Testis (tissue), 3 donors: ENCODE measurements around the gene ELFN2. TPM values are rescaled to one million over a fixed set of nuclear protein-coding genes. Genes with fewer than 3 reads are reported as not detected.

Source experiments
- DNase-seq: peaks from one replicate; pipeline ENCODE4 v3.0.0-alpha.2; 2019
- H3K27ac ChIP-seq, 2 donors: fragments of 200-600 bp; sonication (generic); one replicate each; pipeline ENCODE4 v1.5.1; 2019
- H3K27me3 ChIP-seq: fragments of 200-600 bp; sonication (generic); one replicate; pipeline ENCODE4 v1.5.1; 2019
- H3K36me3 ChIP-seq: fragments of 200-600 bp; sonication (generic); one replicate; pipeline ENCODE4 v1.5.1; 2017; ENCODE audit warnings: low read depth; ENCODE audit errors: missing control alignments
- H3K4me1 ChIP-seq: fragments of 200-600 bp; sonication (generic); one replicate; pipeline ENCODE4 v1.5.1; 2019
- H3K4me3 ChIP-seq, 2 donors: fragments of 200-600 bp; sonication (generic); one replicate each; pipeline ENCODE4 v1.5.1; 2017 to 2019
- H3K9me3 ChIP-seq: fragments of 200-600 bp; sonication (generic); one replicate; pipeline ENCODE4 v1.5.1; 2017
- CTCF ChIP-seq, 3 experiments: fragments of 450-650 bp in 2 of 3; fragments of 200-600 bp in 1 of 3; sonication (generic) in 1 of 3; IDR thresholded peaks; one replicate each; pipeline ENCODE4 v1.5.1; 2016 to 2019; ENCODE audit warnings: antibody characterized with exemption in 3 of 3, mild to moderate bottlenecking in 2 of 3, moderate library complexity in 1 of 3
- POLR2A ChIP-seq: fragments of 450-650 bp; IDR thresholded peaks from one replicate; pipeline ENCODE4 v1.6.1; 2017; ENCODE audit warnings: antibody characterized with exemption, mild to moderate bottlenecking, moderate library complexity
- WGBS, 2 donors: methylation state at CpG; one replicate each; pipeline ENCODE4 v1.1.5; 2018; 5-methylcytosine and 5-hydroxymethylcytosine counted together
- intact Hi-C: fragments of 100-400 bp; cut with DNase I; formaldehyde crosslinking; loops from one replicate; pipeline ENCODE4 v1.15.1; 2023; ENCODE audit warnings: low total_unique reads
- polyA plus RNA-seq: library from polyadenylated mRNA; stranded (reverse); fragments of 350-450 nt; fragmentation: Illumina TruSeq; extraction: RNeasy Lipid Tissue Mini Kit (QIAGEN cat#74804); gene quantifications from one replicate; pipeline ENCODE4 v1.2.3, GENCODE V29; 2014; ENCODE audit warnings: low read depth, low replicate concordance; ENCODE audit not compliant: insufficient read depth
- total RNA-seq, 2 donors: library from RNA; depleted of rRNA; stranded (reverse); fragments of >200 nt; gene quantifications; one replicate each; pipeline ENCODE4 v1.2.3, GENCODE V29; 2016

The ELFN2 gene
- total and polyA plus RNA-seq, 3 donors from 2014 or later = 4.8 to 5.7 (median 5.3) TPM

GRCh38 chr22:37404091-37404490 lies 23.2 kb downstream of the ELFN2 start:
- Histone ChIP-seq H3K36me3 (no peaks in the 10 kb centered on the region), H3K9me3 (no peaks in the 10 kb centered on the region), H3K4me3 (no peak overlapping the region), H3K4me1 (no peaks in the 10 kb centered on the region), H3K27me3 (no peaks in the 10 kb centered on the region), H3K27ac (no peak overlapping the region)
- TF ChIP-seq POLR2A (no peak), CTCF (IDR thresholded peaks at IDR 0.05) (no peak)
- 71 to 72% methylated on average over 11 of the region's 11 CpGs for WGBS, 2 donors
- no peak for DNase-seq
- intact Hi-C loops = no loop called here

GRCh38 chr22:37403267-37403960 lies 23.9 kb downstream of the ELFN2 start:
- Histone ChIP-seq H3K36me3 (no peaks in the 10 kb centered on the region), H3K27me3 (no peaks in the 10 kb centered on the region), H3K9me3 (no peaks in the 10 kb centered on the region), H3K27ac (no peak overlapping the region), H3K4me3 (no peak overlapping the region), H3K4me1 (no peaks in the 10 kb centered on the region)
- intact Hi-C loops = no loop called here
- DNase-seq = no peak
- WGBS, 2 donors = 56 to 61% methylated on average over 19 to 26 of the region's 26 CpGs
- TF ChIP-seq POLR2A (no peak), CTCF (IDR thresholded peaks at IDR 0.05) (no peak)

- Histone ChIP-seq H3K4me3 (no peak overlapping the region), H3K36me3 (no peaks in the 10 kb centered on the region), H3K27ac (no peak overlapping the region), H3K9me3 (no peaks in the 10 kb centered on the region), H3K4me1 (no peaks in the 10 kb centered on the region), H3K27me3 (no peaks in the 10 kb centered on the region)
- no peak for DNase-seq
- TF ChIP-seq POLR2A (no peak), CTCF (IDR thresholded peaks at IDR 0.05) (no peak)
- intact Hi-C loops = no loop called here
- WGBS, 2 donors = 74 to 86% methylated on average over 10 of the region's 10 CpGs
Measured at GRCh38 chr22:37402184-37402506, 25.1 kb downstream of the ELFN2 start.

GRCh38 chr22:37401401-37402183 lies 25.7 kb downstream of the ELFN2 start:
- Histone ChIP-seq H3K27me3 (no peaks in the 10 kb centered on the region), H3K9me3 (no peaks in the 10 kb centered on the region), H3K4me1 (no peaks in the 10 kb centered on the region), H3K36me3 (no peaks in the 10 kb centered on the region), H3K27ac (no peak overlapping the region), H3K4me3 (no peak overlapping the region)
- WGBS, 2 donors = 53 to 58% methylated on average over 8 to 14 of the region's 14 CpGs
- TF ChIP-seq POLR2A (no peak), CTCF (IDR thresholded peaks at IDR 0.05) (no peak)
- peak; percentile 38 for DNase-seq
- intact Hi-C loops = no loop called here
